ENCODE data around the gene EPHB1.

DNA sequence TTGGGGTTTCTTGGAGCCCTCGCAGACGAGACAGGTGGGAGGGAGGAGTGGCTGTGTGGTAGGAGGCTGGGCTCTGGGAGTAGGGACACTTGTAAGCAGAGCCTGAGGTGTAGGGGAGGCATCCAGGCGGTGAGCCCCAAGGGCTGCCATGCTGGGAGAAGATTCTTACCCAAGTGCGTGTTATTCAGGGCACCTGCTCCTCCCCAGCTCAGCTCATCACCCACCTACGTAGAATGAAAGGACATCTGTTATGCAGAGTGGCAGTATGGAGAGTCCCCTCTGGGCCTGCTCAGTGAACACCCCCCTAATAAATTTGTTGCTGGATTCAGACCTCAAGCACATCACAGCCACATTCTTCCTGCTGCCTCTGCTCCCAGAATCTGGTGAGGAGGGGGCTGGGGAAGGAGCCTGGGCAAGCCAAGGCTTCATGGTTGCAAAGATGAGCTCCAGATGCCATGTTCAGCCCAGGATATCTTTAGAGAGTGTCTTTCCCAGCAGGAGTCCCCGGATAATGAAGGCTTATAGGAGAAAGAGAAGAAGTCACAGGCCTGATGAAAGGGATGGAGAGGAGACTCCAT is 261.8 kb downstream of the EPHB1 start:
- TF ChIP-seq POLR2A (IDR thresholded peaks at IDR 0.05; ENCODE audit: borderline replicate concordance, extremely low read depth, insufficient read depth, insufficient read length) (no peak), CTCF (IDR thresholded peaks at IDR 0.05 in 2 of 3, conservative IDR thresholded peaks at IDR 0.05 in 1 of 3; ENCODE audit: borderline replicate concordance in 1 of 3, insufficient read depth in 1 of 3, low read depth in 2 of 3, low read length in 2 of 3) (no peak), SRF (IDR thresholded peaks at IDR 0.05; ENCODE audit: low read depth) (no peak), CBX3 (IDR thresholded peaks at IDR 0.05; ENCODE audit: low read depth) (no peak), ZBTB33 (IDR thresholded peaks at IDR 0.05; ENCODE audit: extremely low read depth, insufficient replicate concordance, low read length) (no peak), EZH2 (IDR thresholded peaks at IDR 0.05) (no peak), ELF1 (IDR thresholded peaks at IDR 0.05; ENCODE audit: borderline replicate concordance, low read depth) (no peak), YY1 (IDR thresholded peaks at IDR 0.05; ENCODE audit: extremely low read depth, insufficient replicate concordance, low read depth, low read length) (no peak), POLR2AphosphoS5 (IDR thresholded peaks at IDR 0.05; ENCODE audit: low read depth, low read length) (no peak)
- TF ChIP-seq, protein P1, sequence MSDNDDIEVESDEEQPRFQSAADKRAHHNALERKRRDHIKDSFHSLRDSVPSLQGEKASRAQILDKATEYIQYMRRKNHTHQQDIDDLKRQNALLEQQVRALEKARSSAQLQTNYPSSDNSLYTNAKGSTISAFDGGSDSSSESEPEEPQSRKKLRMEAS (IDR thresholded peaks at IDR 0.05), result no peak

Measured in HCT116 (cell line).